ENCODE measurements around the gene PRKD1. TPM values are rescaled to one million over a fixed set of nuclear protein-coding genes. Genes with fewer than 3 reads are reported as not detected.

PRKD1 gene
- total and polyA plus RNA-seq, 10 donors, result 1.0 to 8.9 (median 4.5) TPM

GRCh38 chr14:29925736-29926135 is 1.9 kb downstream of the PRKD1 start:
- intact Hi-C loops (cut with DNase I; ENCODE audit: low total_unique reads), result no loop called here
- Histone ChIP-seq H3K9me3 (no peaks in the 10 kb centered on the region), H3K4me1 (peaks cover 0 to 21% (median 12%) of the 10 kb centered on the region in 6 donors), H3K36me3 (no peaks in the 10 kb centered on the region), H3K4me3 (peak overlapping the region in 1 of 8 donors; percentile 52), H3K27me3 (replicated peaks in 1 of 7) (peaks cover 0 to 51% (median 12%) of the 10 kb centered on the region in 7 donors), H3K27ac (no peak overlapping the region)
- WGBS, 5 donors, result 53 to 66% (median 60%) methylated on average over 3 of the region's 3 CpGs
- no peak for DNase-seq
- TF ChIP-seq CTCF (IDR thresholded peaks at IDR 0.05 in 8 of 11, conservative IDR thresholded peaks at IDR 0.05 in 3 of 11) (no peak), POLR2AphosphoS5 (IDR thresholded peaks at IDR 0.05) (no peak), POLR2A (IDR thresholded peaks at IDR 0.05) (no peak)

GRCh38 chr14:29925101-29925722 is 2.4 kb downstream of the PRKD1 start:
- H3K4me1 ChIP-seq, result peaks cover 0 to 21% (median 12%) of the 10 kb centered on the region in 6 donors
- DNase-seq, result no peak
- H3K9me3 ChIP-seq, result no peaks in the 10 kb centered on the region
- WGBS, 5 donors, result 73 to 79% (median 79%) methylated on average over 5 of the region's 5 CpGs
- H3K27me3 ChIP-seq (replicated peaks in 1 of 7), result peaks cover 0 to 49% (median 12%) of the 10 kb centered on the region in 7 donors
- no peaks in the 10 kb centered on the region for H3K36me3 ChIP-seq
- no peak overlapping the region for H3K4me3 ChIP-seq
- H3K27ac ChIP-seq, result no peak overlapping the region
- intact Hi-C loops (cut with DNase I; ENCODE audit: low total_unique reads), result no loop called here
- TF ChIP-seq POLR2AphosphoS5 (IDR thresholded peaks at IDR 0.05) (no peak), POLR2A (IDR thresholded peaks at IDR 0.05) (no peak), CTCF (IDR thresholded peaks at IDR 0.05 in 8 of 11, conservative IDR thresholded peaks at IDR 0.05 in 3 of 11) (no peak)

- H3K4me1 ChIP-seq, result no peaks in the 10 kb centered on the region
- intact Hi-C loops (cut with DNase I; ENCODE audit: low total_unique reads), result no loop called here
- 82 to 100% (median 88%) methylated on average over 2 of the region's 2 CpGs for WGBS, 5 donors
Measured at GRCh38 chr14:29919845-29920244, 7.8 kb downstream of the PRKD1 start.

More at GRCh38 chr14:29919845-29920244, 7.8 kb downstream of the PRKD1 start:
- TF ChIP-seq POLR2A (IDR thresholded peaks at IDR 0.05) (no peak), CTCF (IDR thresholded peaks at IDR 0.05 in 8 of 11, conservative IDR thresholded peaks at IDR 0.05 in 3 of 11) (no peak), POLR2AphosphoS5 (IDR thresholded peaks at IDR 0.05) (no peak)
- H3K4me3 ChIP-seq, result no peak overlapping the region
- H3K27me3 ChIP-seq (replicated peaks in 1 of 7), result no peaks in the 10 kb centered on the region
- H3K36me3 ChIP-seq, result no peaks in the 10 kb centered on the region
- no peak overlapping the region for H3K27ac ChIP-seq
- no peaks in the 10 kb centered on the region for H3K9me3 ChIP-seq
- DNase-seq, result no peak

Data from spleen (tissue), 11 donors.